ENCODE results near the gene TBC1D24. TPM values are rescaled to one million over a fixed set of nuclear protein-coding genes. Genes with fewer than 3 reads are reported as not detected.

TBC1D24 gene
- total and polyA plus RNA-seq, 11 donors = 4.0 to 19.2 (median 11.6) TPM

DNA sequence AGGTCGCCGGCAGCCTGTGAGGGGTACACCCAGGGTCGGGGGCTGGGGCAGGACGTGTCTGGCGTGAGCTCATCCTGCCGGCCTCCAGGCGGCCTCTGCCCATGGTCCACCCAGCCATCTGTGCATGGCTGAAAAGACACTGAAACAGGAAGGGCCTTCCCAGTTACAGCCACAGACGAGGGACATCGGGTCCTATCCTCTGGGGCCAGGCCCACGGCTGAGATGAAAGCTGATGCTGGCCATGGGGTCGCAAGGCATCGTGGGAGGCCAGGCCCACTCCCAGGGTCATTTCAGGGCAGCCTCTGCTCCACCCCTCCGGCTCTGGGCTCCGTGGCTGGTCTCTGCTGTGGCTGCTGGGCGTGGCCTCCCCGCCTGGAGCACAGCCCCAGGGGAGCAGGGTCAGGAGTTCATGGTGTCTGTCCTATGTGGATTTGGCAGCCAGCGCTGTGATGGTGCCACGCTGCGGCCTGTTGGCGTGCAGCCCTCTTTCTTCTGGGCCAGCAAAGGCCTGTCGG is 22.2 kb downstream of the TBC1D24 start:
- 21 to 34% (median 27%) methylated on average over 18 to 21 of the region's 21 CpGs for WGBS, 4 donors
- DNase-seq = peak; percentile 79 to 93 (median 89)
- Histone ChIP-seq H3K4me1 (peaks cover 0 to 45% (median 34%) of the 10 kb centered on the region in 12 donors), H3K36me3 (peaks cover 0 to 19% (median 3%) of the 10 kb centered on the region in 9 donors), H3K9me3 (no peaks in the 10 kb centered on the region), H3K4me3 (no peak overlapping the region), H3K27me3 (no peaks in the 10 kb centered on the region), H3K27ac (peak overlapping the region in 11 of 12 donors; percentile 13 to 63 (median 52))
- intact Hi-C loops (cut with DNase I) = loop anchor here in 8 of 10 donors (2.0 to 10.0 kb wide), 7 partner anchors 22 to 302 kb away; partner anchors contain the start of genes ABCA3 (in 1 of the 8), CASKIN1 (in 1 of the 8), CCNF (in 1 of the 8) and TBC1D24 (in 1 of the 8)
- ATAC-seq = peak; percentile 45 to 76 (median 72)
- TF ChIP-seq, protein P1, sequence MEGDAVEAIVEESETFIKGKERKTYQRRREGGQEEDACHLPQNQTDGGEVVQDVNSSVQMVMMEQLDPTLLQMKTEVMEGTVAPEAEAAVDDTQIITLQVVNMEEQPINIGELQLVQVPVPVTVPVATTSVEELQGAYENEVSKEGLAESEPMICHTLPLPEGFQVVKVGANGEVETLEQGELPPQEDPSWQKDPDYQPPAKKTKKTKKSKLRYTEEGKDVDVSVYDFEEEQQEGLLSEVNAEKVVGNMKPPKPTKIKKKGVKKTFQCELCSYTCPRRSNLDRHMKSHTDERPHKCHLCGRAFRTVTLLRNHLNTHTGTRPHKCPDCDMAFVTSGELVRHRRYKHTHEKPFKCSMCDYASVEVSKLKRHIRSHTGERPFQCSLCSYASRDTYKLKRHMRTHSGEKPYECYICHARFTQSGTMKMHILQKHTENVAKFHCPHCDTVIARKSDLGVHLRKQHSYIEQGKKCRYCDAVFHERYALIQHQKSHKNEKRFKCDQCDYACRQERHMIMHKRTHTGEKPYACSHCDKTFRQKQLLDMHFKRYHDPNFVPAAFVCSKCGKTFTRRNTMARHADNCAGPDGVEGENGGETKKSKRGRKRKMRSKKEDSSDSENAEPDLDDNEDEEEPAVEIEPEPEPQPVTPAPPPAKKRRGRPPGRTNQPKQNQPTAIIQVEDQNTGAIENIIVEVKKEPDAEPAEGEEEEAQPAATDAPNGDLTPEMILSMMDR (IDR thresholded peaks at IDR 0.05) = peak in 2 of 12 donors; percentile 11 to 29
- no peak for TF ChIP-seq POLR2A (IDR thresholded peaks at IDR 0.05)

DNA sequence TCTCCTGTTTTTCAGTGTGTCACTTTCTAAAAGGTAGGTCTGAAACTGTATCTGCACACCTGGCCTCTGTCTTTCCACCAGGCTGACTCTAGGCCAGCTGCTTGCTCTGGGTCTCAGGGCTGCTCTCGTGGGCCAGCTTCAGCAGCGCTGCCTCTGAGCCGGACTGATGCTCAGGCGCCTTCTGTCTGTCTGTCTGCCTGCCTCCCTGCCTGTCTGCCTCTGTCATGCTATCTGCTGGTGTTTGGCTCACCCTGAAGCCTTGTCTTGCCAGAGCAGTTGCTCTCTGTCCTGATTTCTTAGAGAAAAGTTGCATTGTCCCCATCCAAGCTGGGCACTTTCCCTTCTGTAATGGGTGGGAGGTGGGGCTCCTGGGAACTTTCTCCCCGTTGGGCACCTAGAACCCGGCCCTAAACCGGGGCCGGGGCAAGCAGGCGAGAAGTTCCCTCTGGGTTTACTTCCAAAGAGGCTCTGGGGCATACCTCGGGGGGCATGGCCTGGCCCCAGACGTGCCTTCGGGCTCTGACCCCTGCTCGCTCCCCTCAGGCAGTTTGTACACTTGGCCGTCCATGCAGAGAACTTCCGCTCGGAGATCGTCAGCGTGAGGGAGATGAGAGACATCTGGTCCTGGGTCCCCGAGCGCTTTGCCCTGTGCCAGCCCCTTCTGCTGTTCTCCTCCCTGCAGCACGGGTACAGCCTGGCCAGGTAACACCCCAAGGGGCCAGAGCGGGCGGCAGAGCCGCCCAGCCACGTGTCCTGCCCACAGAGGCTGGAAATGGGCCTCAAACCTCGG is 23.0 kb downstream of the TBC1D24 start:
- H3K4me3 ChIP-seq = no peak overlapping the region
- H3K36me3 ChIP-seq = peaks cover 0 to 19% (median 3%) of the 10 kb centered on the region in 9 donors
- no peaks in the 10 kb centered on the region for H3K27me3 ChIP-seq
- 74 to 82% (median 78%) methylated on average over 15 to 26 of the region's 26 CpGs for WGBS, 4 donors
- H3K9me3 ChIP-seq = no peaks in the 10 kb centered on the region
- ATAC-seq (no peak), DNase-seq (peak in 1 of 5 donors; percentile 58)
- intact Hi-C loops (cut with DNase I) = loop anchor here in 8 of 10 donors (2.0 to 10.0 kb wide), 7 partner anchors 23 to 303 kb away; partner anchors contain the start of genes ABCA3 (in 1 of the 8), CASKIN1 (in 1 of the 8), CCNF (in 1 of the 8) and TBC1D24 (in 1 of the 8)
- peaks cover 0 to 50% (median 38%) of the 10 kb centered on the region in 12 donors for H3K4me1 ChIP-seq
- TF ChIP-seq, protein P1 (IDR thresholded peaks at IDR 0.05) = no peak
- no peak for TF ChIP-seq POLR2A (IDR thresholded peaks at IDR 0.05)
- H3K27ac ChIP-seq = peak overlapping the region in 11 of 12 donors; percentile 22 to 63 (median 52)

DNA sequence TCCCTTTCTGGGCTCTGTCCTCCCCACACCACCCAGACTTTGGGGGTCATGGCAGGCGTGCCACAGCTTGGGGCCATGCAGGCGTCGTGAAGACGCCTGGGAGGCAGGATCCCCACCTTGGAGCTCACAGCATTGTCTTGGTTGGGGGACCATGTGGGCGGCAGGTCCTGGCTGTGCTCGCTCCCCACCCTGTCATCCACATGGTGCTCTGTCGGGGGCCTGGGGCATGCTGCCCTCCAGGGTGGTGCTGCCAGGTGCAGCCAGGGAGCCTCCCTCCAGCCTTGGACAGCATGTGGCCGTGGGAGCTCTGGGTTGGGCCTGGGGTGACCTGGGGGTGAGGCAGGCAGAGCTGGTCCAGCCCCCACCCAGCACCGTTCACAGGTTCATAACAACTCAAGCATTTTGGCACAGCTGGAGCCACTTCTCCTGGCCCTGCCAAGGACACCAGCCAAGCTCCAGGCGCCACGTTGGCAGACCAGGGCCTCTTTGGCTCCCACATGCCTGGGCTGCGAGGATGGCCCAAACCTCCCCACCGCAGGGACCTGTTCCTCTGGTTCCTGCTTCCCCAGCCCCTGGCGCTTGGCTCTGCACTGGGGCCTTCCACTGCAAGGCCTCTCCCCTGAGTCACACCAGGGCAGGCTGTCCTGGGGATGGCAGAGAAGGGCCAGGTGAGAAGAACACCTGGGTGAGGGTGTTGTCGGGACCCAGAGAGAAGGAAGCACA is 23.8 kb downstream of the TBC1D24 start:
- peak in 2 of 5 donors; percentile 74 to 77 for DNase-seq
- H3K36me3 ChIP-seq = peaks cover 0 to 19% (median 3%) of the 10 kb centered on the region in 9 donors
- intact Hi-C loops (cut with DNase I) = loop anchor here in 7 of 10 donors (5.0 to 10.0 kb wide), 6 partner anchors 64 to 304 kb away; partner anchors contain the start of genes ABCA3 (in 1 of the 7), CASKIN1 (in 1 of the 7) and CCNF (in 1 of the 7)
- H3K4me1 ChIP-seq = peaks cover 0 to 53% (median 42%) of the 10 kb centered on the region in 12 donors
- peak overlapping the region in 9 of 12 donors; percentile 22 to 60 (median 46) for H3K27ac ChIP-seq
- 67 to 79% (median 78%) methylated on average over 10 to 15 of the region's 15 CpGs for WGBS, 4 donors
- H3K4me3 ChIP-seq = no peak overlapping the region
- no peaks in the 10 kb centered on the region for H3K27me3 ChIP-seq
- peak in 3 of 4 donors; percentile 15 to 31 (median 24) for ATAC-seq
- no peak for TF ChIP-seq POLR2A (IDR thresholded peaks at IDR 0.05)
- TF ChIP-seq, protein P1 (IDR thresholded peaks at IDR 0.05) = no peak
- H3K9me3 ChIP-seq = no peaks in the 10 kb centered on the region

All from heart left ventricle (tissue), 16 donors.